ENCODE measurements around the gene MRPL28.

GRCh38 chr16:381789-382717, 11.7 kb upstream of the MRPL28 start, which contains the start of gene PGAP6:
- TF ChIP-seq CTCF (IDR thresholded peaks at IDR 0.05; ENCODE audit: borderline replicate concordance, extremely low read depth, low read length, poor library complexity, severe bottlenecking): no peak
- TF ChIP-seq EZH2 (IDR thresholded peaks at IDR 0.05; ENCODE audit: borderline replicate concordance, low read depth, low read length, severe bottlenecking): no peak

All from DND-41 (cell line).